ENCODE data around the gene IL1RAP. TPM values are rescaled to one million over a fixed set of nuclear protein-coding genes. Genes with fewer than 3 reads are reported as not detected.

The IL1RAP gene
- total and polyA plus RNA-seq, 9 of the 15 experiments (the other 6 are each of a cell fraction or from before 2014, with no cell fraction given), result 0.23 to 1.8 (median 0.88) TPM

DNA sequence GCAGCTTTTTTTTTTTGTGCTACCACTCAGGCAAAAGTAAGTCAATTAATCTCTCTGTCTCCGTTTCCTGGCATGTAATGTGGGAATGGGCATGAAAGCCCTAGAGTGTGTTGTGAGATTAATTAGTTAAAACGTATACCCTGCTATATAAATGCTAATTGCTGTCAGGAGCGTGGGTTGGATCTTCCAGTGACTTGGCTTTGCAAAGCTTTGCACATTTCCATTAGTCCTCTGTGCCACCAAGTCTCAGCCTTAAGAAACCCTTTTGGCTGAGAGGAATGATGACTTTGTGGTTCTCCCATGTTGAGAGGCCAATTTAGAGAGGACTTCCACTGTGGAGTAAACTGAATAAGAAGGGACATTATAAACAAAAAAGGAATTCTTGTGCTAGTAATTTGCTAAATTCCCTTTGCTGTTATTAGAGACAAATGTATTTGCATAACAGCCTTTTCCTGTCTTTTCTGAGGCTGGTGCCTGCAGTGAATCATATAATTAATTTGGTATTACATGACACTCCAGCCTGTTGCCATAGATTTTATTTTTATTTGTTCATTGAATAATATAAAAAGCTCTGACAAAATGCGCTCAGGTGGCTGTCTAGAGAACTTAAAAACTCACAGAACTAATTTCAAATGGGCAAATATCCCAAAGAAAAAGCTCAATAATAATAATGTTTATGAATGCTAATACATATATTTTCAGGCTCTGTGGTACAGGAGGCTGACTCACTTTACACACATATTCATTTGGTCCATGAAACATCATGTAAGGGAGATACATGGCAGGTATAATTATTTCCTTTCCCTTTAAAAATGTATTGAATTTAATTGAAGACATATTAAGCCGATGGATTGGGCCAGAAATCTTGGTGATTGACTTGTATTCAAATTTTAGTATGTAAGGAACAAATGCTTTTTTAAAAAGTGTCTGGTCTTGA is 82.7 kb downstream of the IL1RAP start:
- TF ChIP-seq, protein P1, sequence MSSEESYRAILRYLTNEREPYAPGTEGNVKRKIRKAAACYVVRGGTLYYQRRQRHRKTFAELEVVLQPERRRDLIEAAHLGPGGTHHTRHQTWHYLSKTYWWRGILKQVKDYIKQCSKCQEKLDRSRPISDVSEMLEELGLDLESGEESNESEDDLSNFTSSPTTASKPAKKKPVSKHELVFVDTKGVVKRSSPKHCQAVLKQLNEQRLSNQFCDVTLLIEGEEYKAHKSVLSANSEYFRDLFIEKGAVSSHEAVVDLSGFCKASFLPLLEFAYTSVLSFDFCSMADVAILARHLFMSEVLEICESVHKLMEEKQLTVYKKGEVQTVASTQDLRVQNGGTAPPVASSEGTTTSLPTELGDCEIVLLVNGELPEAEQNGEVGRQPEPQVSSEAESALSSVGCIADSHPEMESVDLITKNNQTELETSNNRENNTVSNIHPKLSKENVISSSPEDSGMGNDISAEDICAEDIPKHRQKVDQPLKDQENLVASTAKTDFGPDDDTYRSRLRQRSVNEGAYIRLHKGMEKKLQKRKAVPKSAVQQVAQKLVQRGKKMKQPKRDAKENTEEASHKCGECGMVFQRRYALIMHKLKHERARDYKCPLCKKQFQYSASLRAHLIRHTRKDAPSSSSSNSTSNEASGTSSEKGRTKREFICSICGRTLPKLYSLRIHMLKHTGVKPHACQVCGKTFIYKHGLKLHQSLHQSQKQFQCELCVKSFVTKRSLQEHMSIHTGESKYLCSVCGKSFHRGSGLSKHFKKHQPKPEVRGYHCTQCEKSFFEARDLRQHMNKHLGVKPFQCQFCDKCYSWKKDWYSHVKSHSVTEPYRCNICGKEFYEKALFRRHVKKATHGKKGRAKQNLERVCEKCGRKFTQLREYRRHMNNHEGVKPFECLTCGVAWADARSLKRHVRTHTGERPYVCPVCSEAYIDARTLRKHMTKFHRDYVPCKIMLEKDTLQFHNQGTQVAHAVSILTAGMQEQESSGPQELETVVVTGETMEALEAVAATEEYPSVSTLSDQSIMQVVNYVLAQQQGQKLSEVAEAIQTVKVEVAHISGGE (CRISPR knock-in tag; IDR thresholded peaks at IDR 0.05), result no peak
- TF ChIP-seq FOXP1 (CRISPR knock-in tag; IDR thresholded peaks at IDR 0.05) (no peak), ZNF639 (CRISPR knock-in tag; conservative IDR thresholded peaks at IDR 0.05 in 1 of 2, IDR thresholded peaks at IDR 0.05 in 1 of 2) (no peak), PHB (CRISPR knock-in tag; IDR thresholded peaks at IDR 0.05) (no peak), ZNF695 (CRISPR knock-in tag; IDR thresholded peaks at IDR 0.05) (no peak)
- CTCF ChIA-PET (ENCODE audit: low intra/inter-chr PET ratio), result no interaction called here
- H3K4me3 ChIP-seq, result no peak overlapping the region
- intact Hi-C loops (cut with micrococcal nuclease), result no loop called here
- ATAC-seq (no peak), FAIRE-seq (no peak), DNase-seq (ENCODE audit: extremely low read depth in 1 of 4, low spot score in 3 of 4) (no peak)
- H3K9me3 ChIP-seq (replicated peaks; ENCODE audit: control insufficient read depth, insufficient read depth, low read depth, low read length), result no peaks in the 10 kb centered on the region
- in situ Hi-C loops (cut with MboI), result no loop called here
- no peaks in the 10 kb centered on the region for H3K79me2 ChIP-seq (ENCODE audit: control insufficient read depth, insufficient read depth, low read length)
- no peaks in the 10 kb centered on the region for H4K20me1 ChIP-seq (replicated peaks; ENCODE audit: control insufficient read depth, insufficient read depth, low read length)
- no peaks in the 10 kb centered on the region for H3K9me1 ChIP-seq (ENCODE audit: control insufficient read depth, insufficient read depth, low read length)
- no peak overlapping the region for H3K9ac ChIP-seq (ENCODE audit: insufficient read depth in 1 of 2, low read depth in 2 of 2, low read length in 2 of 2)
- no peaks in the 10 kb centered on the region for H3K36me3 ChIP-seq (ENCODE audit: control insufficient read depth, insufficient read depth, low read length)
- H2AFZ ChIP-seq (ENCODE audit: low read depth, low read length), result no peak overlapping the region
- no peaks in the 10 kb centered on the region for H3K4me1 ChIP-seq (replicated peaks in 1 of 2; ENCODE audit: control insufficient read depth in 2 of 2, insufficient read depth in 2 of 2, low read length in 2 of 2)
- BruUV-seq (replicated peaks), result no TSS peak
- WGBS (ENCODE audit: insufficient coverage, low coverage, missing lambda C conversion rate), result 4% methylated on average over 5 of the region's 5 CpGs
- H3K27ac ChIP-seq (ENCODE audit: extremely low read depth, low read depth, low read length), result no peak overlapping the region
- POLR2A ChIA-PET, result no interaction called here
- H3K27me3 ChIP-seq (ENCODE audit: control insufficient read depth in 2 of 2, insufficient read depth in 2 of 2, low read length in 2 of 2), result no peaks in the 10 kb centered on the region
- no peak overlapping the region for H3K4me2 ChIP-seq (ENCODE audit: insufficient read depth, low read length)
